Stimulated activated CD8-positive, alpha-beta memory T cell treated with anti-CD3 and anti-CD28 coated beads, Interleukin-12 subunit alpha, Interleukin-12 subunit beta, amount 100 ng/mL, for 4 hours (primary cell): ENCODE measurements around the gene WNK1.

Experiments
- DNase-seq: peaks from one replicate; pipeline ENCODE4 v3.0.0-alpha.2; 2020; ENCODE audit warnings: low read depth

The WNK1 gene

GRCh38 chr12:863285-863684 lies 110.9 kb downstream of the WNK1 start:
- no peak for DNase-seq

- DNase-seq: no peak
Observed at GRCh38 chr12:865614-866013, 113.2 kb downstream of the WNK1 start.

- no peak for DNase-seq
Observed at GRCh38 chr12:867905-868304, 115.5 kb downstream of the WNK1 start.

- no peak for DNase-seq
Observed at GRCh38 chr12:868722-869121, 116.3 kb downstream of the WNK1 start.

DNA sequence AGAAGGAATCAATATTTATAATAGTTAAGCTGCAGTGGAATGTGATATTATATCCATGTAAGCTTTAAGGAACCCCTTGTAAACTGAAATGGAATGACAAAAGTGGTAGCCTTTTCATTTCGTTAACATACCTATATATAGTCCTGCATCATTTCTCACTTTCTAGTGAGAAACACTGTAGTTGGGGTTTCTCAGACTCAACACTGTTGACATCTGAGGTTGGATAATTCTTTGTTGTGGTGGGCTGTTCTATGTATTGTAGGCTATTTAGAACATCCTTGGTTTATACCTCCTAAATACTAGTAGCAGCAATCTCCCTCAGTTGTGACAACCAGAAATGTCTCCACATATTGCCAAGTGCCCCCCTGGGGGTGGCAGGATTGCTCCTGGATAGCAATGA lies 118.0 kb downstream of the WNK1 start:
- DNase-seq: no peak

DNA sequence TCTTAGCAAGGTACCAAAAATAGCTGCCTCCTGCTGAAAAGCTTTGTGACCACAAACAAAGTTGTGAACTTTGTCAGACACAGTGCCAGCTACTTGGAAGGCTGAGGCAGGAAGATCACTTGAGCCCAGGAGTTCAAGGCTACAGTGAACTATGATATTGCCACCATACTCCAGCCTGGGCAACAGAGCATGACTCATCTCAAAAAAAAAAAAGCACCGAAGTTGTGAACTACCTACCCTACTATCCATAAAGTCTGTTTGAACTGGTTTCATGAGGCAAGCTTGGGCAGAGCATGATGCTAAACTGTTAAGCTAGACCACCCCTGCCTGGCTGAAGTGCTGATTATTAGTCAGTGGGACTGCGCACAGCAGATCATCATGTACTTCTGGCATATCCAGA lies 121.6 kb downstream of the WNK1 start:
- no peak for DNase-seq

DNA sequence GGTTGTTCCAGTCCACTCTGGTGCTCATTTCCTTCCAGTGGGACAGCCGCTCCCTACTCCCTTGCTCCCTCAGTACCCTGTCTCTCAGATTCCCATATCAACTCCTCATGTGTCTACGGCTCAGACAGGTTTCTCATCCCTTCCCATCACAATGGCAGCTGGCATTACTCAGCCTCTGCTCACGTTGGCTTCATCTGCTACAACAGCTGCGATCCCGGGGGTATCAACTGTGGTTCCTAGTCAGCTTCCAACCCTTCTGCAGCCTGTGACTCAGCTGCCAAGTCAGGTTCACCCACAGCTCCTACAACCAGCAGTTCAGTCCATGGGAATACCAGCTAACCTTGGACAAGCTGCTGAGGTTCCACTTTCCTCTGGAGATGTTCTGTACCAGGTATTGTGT lies 127.3 kb downstream of the WNK1 start:
- no peak for DNase-seq

GRCh38 chr12:880656-881055 lies 128.3 kb downstream of the WNK1 start:
- DNase-seq: no peak

- DNase-seq: no peak
Observed at GRCh38 chr12:884746-885414, 132.5 kb downstream of the WNK1 start.

- no peak for DNase-seq
Observed at GRCh38 chr12:885701-886100, 133.3 kb downstream of the WNK1 start.

- no peak for DNase-seq
Observed at GRCh38 chr12:886206-886605, 133.8 kb downstream of the WNK1 start.

DNA sequence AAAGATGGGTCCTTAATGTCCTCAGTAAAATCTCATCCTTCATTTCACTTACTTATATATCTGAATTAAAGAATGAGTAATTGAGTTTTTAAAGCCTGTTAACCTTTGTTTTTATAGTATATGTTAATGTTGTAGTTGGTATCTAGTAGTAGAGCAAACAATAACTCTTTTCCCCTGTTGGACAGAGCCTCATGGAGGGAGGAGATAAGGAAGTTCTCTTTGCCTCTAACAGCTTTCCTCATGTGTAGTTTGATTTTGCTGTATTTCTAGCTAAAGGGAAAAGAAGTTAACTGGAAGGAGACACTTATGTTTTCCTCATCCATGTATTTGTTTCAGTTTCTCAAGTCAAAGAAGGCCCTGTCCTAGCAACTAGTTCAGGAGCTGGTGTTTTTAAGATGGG lies 141.8 kb downstream of the WNK1 start:
- DNase-seq: no peak

DNA sequence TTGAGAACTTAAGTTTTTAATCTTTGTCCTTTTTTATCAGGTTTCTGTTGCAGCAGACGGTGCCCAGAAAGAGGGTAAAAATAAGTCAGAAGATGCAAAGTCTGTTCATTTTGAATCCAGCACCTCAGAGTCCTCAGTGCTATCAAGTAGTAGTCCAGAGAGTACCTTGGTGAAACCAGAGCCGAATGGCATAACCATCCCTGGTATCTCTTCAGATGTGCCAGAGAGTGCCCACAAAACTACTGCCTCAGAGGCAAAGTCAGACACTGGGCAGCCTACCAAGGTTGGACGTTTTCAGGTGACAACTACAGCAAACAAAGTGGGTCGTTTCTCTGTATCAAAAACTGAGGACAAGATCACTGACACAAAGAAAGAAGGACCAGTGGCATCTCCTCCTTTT lies 143.7 kb downstream of the WNK1 start:
- no peak for DNase-seq

DNA sequence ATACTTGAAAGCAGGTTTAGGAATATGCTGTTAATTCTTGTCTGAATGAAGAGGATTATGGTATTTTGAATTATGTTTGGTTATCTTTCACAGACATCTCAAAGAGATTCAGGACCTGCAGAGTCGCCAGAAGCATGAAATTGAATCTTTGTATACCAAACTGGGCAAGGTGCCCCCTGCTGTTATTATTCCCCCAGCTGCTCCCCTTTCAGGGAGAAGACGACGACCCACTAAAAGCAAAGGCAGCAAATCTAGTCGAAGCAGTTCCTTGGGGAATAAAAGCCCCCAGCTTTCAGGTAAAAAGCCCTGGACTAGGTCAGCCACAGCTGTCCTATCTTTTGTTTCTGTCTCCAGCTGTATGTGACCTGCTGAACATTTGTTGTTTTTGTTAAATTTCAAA lies 145.0 kb downstream of the WNK1 start:
- no peak for DNase-seq

DNA sequence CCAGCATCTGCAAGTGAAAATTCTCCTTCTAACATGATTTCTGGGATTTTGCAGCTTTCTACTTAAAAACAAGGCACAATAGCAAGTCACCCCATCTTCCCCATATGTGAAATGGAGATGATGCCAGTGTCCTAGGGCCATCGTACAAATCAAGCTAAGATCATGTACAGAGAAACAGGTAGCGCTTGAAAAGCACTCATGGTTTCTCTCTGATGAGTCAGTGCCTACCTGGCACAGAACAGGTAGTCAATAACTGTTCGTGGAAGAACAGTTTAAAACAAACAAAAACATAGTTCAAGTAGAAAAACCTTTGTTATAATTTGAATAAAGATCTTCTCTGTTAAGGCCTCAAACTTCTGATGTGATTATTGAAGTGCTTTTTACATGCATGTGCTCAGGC lies 150.2 kb downstream of the WNK1 start:
- no peak for DNase-seq

- DNase-seq: no peak
Observed at GRCh38 chr12:903055-903454, 150.7 kb downstream of the WNK1 start.

- DNase-seq: no peak
Observed at GRCh38 chr12:904010-904414, 151.6 kb downstream of the WNK1 start.

DNA sequence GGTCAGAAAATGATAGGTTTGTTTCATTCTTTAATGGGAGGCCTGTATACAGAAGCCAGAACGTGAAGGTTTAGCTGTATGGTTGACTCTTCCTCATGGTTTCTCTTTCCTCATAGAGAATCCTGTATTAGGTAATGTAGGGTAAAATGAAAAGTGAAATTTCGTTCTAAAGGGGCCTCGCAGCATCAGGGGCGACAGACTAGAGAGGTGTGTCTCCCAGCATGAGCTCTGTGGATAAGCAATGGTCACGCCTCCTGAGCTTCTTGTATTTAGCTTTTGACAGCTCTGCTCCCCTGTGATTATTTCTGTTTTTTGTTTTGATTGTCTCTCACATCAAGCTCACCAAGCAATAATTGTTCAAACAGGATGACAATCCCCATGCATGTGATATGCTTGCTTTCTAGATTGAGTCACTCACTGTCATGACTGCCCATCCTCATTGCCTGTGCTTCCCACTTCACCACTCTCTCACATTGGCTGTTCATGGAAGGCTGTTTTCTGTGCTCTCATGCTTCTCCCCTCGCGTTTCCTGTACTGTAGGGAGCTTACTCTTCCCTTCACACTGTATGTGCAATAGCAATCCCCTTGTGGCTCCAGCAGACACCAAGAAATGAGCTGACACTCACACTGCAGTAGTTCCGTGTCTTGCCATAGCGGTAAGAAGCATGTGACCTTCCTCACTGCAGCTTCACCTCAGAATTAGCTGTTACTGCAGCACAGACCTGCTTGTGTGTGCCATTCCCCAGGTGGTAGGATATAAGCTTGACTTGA lies 153.1 kb downstream of the WNK1 start:
- no peak for DNase-seq

- no peak for DNase-seq
Observed at GRCh38 chr12:906062-906585, 153.7 kb downstream of the WNK1 start.

DNA sequence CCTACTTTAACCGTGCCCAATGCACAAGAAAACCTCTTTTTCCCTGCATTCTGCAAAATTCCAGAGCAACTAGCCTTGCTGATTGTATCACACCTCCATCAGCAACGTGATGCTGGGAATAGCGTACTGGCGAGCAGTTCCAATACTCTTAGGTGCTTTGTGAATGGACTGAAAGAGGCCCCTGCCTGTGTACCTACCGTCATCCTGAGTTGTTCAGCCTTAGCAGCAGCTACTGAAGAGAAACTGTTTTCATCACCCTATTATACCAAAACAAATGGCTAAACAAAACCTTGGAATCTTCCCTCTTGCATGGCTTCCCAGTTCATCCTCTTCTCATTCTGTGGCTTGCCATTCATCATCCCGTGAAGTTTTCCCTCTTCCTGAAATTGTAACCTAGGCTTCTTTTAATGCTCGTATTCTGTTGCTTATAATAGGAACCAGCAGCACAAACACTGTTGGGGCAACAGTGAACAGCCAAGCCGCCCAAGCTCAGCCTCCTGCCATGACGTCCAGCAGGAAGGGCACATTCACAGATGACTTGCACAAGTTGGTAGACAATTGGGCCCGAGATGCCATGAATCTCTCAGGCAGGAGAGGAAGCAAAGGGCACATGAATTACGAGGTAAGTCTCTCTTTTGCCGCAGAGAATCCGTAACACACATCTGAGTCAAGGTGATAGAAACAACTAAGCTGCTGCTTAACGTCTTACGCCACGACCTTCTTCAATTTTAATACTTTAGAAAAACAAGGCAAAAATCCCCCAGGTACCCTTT lies 155.2 kb downstream of the WNK1 start:
- DNase-seq: no peak

DNA sequence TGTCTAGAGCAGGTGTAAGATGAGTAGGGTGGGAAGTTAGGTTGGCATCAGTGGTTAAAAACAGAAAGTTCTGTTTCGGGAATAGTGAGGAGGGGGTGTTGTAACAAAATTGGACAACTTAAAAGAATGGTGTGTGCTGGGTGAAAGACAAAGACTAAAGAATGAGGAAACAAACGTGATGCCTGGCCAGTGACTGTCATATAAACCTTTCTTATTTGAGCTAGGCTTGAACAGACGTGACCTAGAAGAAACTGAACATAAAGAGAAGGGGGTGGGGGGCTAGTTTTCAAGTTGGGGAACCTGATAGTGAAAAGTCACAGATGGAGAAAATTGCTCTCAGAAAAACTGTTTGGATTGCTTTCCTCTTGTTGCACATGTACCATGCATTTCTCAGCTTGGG lies 157.5 kb downstream of the WNK1 start:
- no peak for DNase-seq

DNA sequence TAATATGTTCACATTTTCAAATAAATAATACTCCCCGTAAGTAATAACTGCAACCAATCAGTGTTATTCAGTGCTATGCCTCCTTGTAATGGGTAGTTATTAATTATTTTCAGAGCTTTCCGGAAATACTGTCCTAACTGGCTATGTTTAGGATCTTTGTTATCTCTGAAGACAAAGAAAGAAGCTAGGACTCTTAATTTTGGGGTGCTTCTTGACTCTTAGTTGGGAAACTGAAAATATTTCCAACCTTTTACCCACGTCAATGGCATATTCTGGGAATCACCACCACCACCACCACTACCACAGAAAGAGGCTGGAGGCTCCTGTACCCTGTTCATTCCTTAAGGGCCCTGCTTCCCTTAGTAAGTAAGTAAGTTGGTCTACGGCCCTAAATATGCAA lies 158.0 kb downstream of the WNK1 start:
- DNase-seq: no peak
